NCI-H1092 (cell line): ENCODE measurements around the gene ATG2A.

Source experiments
- DNase-seq: peaks from one replicate; lab custom pipeline; 2025; lab: John Stamatoyannopoulos, UW

ATG2A gene

GRCh38 chr11:64900774-64901173, 16.2 kb downstream of the ATG2A start:
- DNase-seq: no peak

- no peak for DNase-seq
Measured at GRCh38 chr11:64900263-64900678, 16.7 kb downstream of the ATG2A start.

- DNase-seq: no peak
Measured at GRCh38 chr11:64898541-64898940, 18.5 kb downstream of the ATG2A start.

- no peak for DNase-seq
Measured at GRCh38 chr11:64898076-64898445, 18.9 kb downstream of the ATG2A start.

- DNase-seq: no peak
Measured at GRCh38 chr11:64897381-64898075, 19.5 kb downstream of the ATG2A start.

GRCh38 chr11:64896448-64897022, 20.5 kb downstream of the ATG2A start:
- DNase-seq: no peak

GRCh38 chr11:64894812-64895452, 22.1 kb downstream of the ATG2A start:
- DNase-seq: no peak

- peak; percentile 57 for DNase-seq
Measured at GRCh38 chr11:64894070-64894811, 22.8 kb downstream of the ATG2A start.

- DNase-seq: no peak
Measured at GRCh38 chr11:64893194-64894069, 23.6 kb downstream of the ATG2A start.

GRCh38 chr11:64892838-64893193, 24.2 kb downstream of the ATG2A start:
- no peak for DNase-seq

GRCh38 chr11:64892411-64892831, 24.6 kb downstream of the ATG2A start:
- no peak for DNase-seq

- DNase-seq: no peak
Measured at GRCh38 chr11:64891880-64892279, 25.1 kb downstream of the ATG2A start.

- DNase-seq: no peak
Measured at GRCh38 chr11:64891215-64891848, 25.7 kb downstream of the ATG2A start.

GRCh38 chr11:64890522-64890939, 26.5 kb downstream of the ATG2A start:
- DNase-seq: no peak

- no peak for DNase-seq
Measured at GRCh38 chr11:64888729-64889511, 28.1 kb downstream of the ATG2A start.

- DNase-seq: no peak
Measured at GRCh38 chr11:64888406-64888728, 28.6 kb downstream of the ATG2A start.

- DNase-seq: peak; percentile 54
Measured at GRCh38 chr11:64887757-64888405, 29.1 kb downstream of the ATG2A start.

GRCh38 chr11:64887234-64887756, 29.7 kb downstream of the ATG2A start:
- no peak for DNase-seq

GRCh38 chr11:64885367-64886286, 31.4 kb downstream of the ATG2A start:
- DNase-seq: no peak
